ENCODE measurements around the gene RAI1.

RAI1 gene

DNA sequence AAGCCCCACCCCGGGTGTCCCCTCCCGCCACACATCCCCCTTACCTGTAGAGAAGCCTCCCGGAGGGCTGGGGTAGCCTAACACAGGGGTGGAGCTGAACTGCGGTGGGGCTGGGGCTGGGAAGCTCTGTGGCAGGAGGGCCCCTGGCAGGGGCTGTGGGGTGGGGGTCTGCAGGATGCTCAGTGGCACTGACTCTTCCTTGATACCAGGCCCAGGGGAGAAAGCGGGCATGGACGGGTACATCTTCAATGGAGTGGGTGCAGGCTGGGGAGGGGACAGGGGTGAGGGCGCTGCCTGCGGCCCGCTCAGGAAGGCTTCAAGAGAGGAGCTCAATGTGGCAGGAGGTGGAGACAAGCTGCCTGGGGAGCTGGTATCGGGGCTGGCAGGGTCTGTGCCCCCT lies 138.8 kb downstream of the RAI1 start:
- Histone ChIP-seq H3K27ac (ENCODE audit: low read depth, low read length) (peak overlapping the region; percentile 81), H3K4me3 (ENCODE audit: low read depth in 1 of 5, low read length in 5 of 5) (peak overlapping the region in 1 of 5 donors; percentile 75), H3K4me1 (ENCODE audit: control insufficient read depth in 5 of 5, insufficient read depth in 5 of 5, low read length in 5 of 5) (peaks cover 19 to 96% (median 81%) of the 10 kb centered on the region in 5 donors), H3K9me3 (ENCODE audit: control insufficient read depth in 5 of 5, low read length in 5 of 5) (no peaks in the 10 kb centered on the region), H3K27me3 (ENCODE audit: control insufficient read depth in 5 of 5, insufficient read depth in 4 of 5, low read length in 5 of 5) (no peaks in the 10 kb centered on the region), H3K9ac (ENCODE audit: low read length in 5 of 5) (peak overlapping the region in 2 of 5 donors; percentile 2 to 31), H3K36me3 (ENCODE audit: control insufficient read depth in 5 of 5, insufficient read depth in 5 of 5, low read length in 5 of 5) (peaks cover 0 to 54% (median 50%) of the 10 kb centered on the region in 5 donors)

GRCh38 chr17:17820463-17821158 lies 139.4 kb downstream of the RAI1 start:
- Histone ChIP-seq H3K27me3 (ENCODE audit: control insufficient read depth in 5 of 5, insufficient read depth in 4 of 5, low read length in 5 of 5) (no peaks in the 10 kb centered on the region), H3K9ac (ENCODE audit: low read length in 5 of 5) (peak overlapping the region in 3 of 5 donors; percentile 31 to 70 (median 65)), H3K4me3 (ENCODE audit: low read depth in 1 of 5, low read length in 5 of 5) (peak overlapping the region in 4 of 5 donors; percentile 70 to 91 (median 76)), H3K27ac (ENCODE audit: low read depth, low read length) (peak overlapping the region; percentile 81), H3K36me3 (ENCODE audit: control insufficient read depth in 5 of 5, insufficient read depth in 5 of 5, low read length in 5 of 5) (peaks cover 0 to 48% (median 45%) of the 10 kb centered on the region in 5 donors), H3K4me1 (ENCODE audit: control insufficient read depth in 5 of 5, insufficient read depth in 5 of 5, low read length in 5 of 5) (peaks cover 18 to 95% (median 81%) of the 10 kb centered on the region in 5 donors), H3K9me3 (ENCODE audit: control insufficient read depth in 5 of 5, low read length in 5 of 5) (no peaks in the 10 kb centered on the region)

GRCh38 chr17:17822189-17822588 lies 140.9 kb downstream of the RAI1 start:
- Histone ChIP-seq H3K4me1 (ENCODE audit: control insufficient read depth in 5 of 5, insufficient read depth in 5 of 5, low read length in 5 of 5) (peaks cover 17 to 93% (median 82%) of the 10 kb centered on the region in 5 donors), H3K27ac (ENCODE audit: low read depth, low read length) (peak overlapping the region; percentile 81), H3K36me3 (ENCODE audit: control insufficient read depth in 5 of 5, insufficient read depth in 5 of 5, low read length in 5 of 5) (peaks cover 0 to 38% (median 30%) of the 10 kb centered on the region in 5 donors), H3K27me3 (ENCODE audit: control insufficient read depth in 5 of 5, insufficient read depth in 4 of 5, low read length in 5 of 5) (no peaks in the 10 kb centered on the region), H3K9ac (ENCODE audit: low read length in 5 of 5) (peak overlapping the region in 3 of 5 donors; percentile 46 to 79 (median 65)), H3K9me3 (ENCODE audit: control insufficient read depth in 5 of 5, low read length in 5 of 5) (no peaks in the 10 kb centered on the region), H3K4me3 (ENCODE audit: low read depth in 1 of 5, low read length in 5 of 5) (peak overlapping the region; percentile 56 to 91 (median 75))

GRCh38 chr17:17822616-17823015 lies 141.4 kb downstream of the RAI1 start:
- Histone ChIP-seq H3K27ac (ENCODE audit: low read depth, low read length) (peak overlapping the region; percentile 81), H3K9me3 (ENCODE audit: control insufficient read depth in 5 of 5, low read length in 5 of 5) (no peaks in the 10 kb centered on the region), H3K27me3 (ENCODE audit: control insufficient read depth in 5 of 5, insufficient read depth in 4 of 5, low read length in 5 of 5) (no peaks in the 10 kb centered on the region), H3K4me1 (ENCODE audit: control insufficient read depth in 5 of 5, insufficient read depth in 5 of 5, low read length in 5 of 5) (peaks cover 17 to 92% (median 82%) of the 10 kb centered on the region in 5 donors), H3K9ac (ENCODE audit: low read length in 5 of 5) (peak overlapping the region in 3 of 5 donors; percentile 30 to 79 (median 46)), H3K36me3 (ENCODE audit: control insufficient read depth in 5 of 5, insufficient read depth in 5 of 5, low read length in 5 of 5) (peaks cover 0 to 37% (median 26%) of the 10 kb centered on the region in 5 donors), H3K4me3 (ENCODE audit: low read depth in 1 of 5, low read length in 5 of 5) (peak overlapping the region; percentile 56 to 91 (median 75))

DNA sequence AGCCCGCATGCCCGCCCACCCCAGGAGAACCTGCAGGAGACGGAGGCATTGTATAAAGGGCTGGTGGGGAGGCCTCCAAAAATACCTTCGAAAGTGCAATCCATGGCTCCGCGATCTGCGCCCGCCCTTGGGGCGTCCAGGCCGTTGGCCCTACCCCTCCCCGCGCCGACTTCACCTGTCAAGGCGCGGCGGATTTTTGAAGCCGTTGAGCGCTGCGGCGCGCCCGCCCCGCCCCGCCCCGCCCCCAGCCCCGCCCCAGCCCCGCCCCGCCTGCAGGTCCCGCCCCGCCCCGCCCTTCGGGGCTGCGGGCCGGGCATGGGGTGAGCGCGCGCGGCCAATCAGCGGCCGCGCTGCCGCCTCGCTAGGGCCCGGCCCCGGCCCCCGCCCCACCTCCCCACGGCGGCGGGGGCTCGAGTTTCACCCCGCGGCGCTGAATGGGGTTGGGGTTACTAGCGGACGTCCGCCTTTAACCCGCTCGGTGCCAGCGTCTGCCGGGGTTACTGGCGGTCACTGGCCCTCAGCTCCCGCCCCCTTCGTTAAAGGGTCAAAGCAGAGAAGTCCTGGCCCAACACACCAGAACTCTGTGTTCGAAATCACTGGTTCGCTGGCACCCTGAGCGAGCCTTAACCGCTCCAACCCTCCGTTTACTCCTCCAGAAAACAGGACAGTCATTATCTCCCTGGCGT lies 142.3 kb downstream of the RAI1 start:
- H3K27ac ChIP-seq (ENCODE audit: low read depth, low read length): peak overlapping the region; percentile 86
- peaks cover 16 to 84% (median 73%) of the 10 kb centered on the region in 5 donors for H3K4me1 ChIP-seq (ENCODE audit: control insufficient read depth in 5 of 5, insufficient read depth in 5 of 5, low read length in 5 of 5)
- H3K9ac ChIP-seq (ENCODE audit: low read length in 5 of 5): peak overlapping the region in 4 of 5 donors; percentile 14 to 79 (median 64)
- H3K4me3 ChIP-seq (ENCODE audit: low read depth in 1 of 5, low read length in 5 of 5): peak overlapping the region; percentile 65 to 91 (median 75)
- no peaks in the 10 kb centered on the region for H3K27me3 ChIP-seq (ENCODE audit: control insufficient read depth in 5 of 5, insufficient read depth in 4 of 5, low read length in 5 of 5)
- H3K9me3 ChIP-seq (ENCODE audit: control insufficient read depth in 5 of 5, low read length in 5 of 5): no peaks in the 10 kb centered on the region
- peaks cover 0 to 28% (median 18%) of the 10 kb centered on the region in 5 donors for H3K36me3 ChIP-seq (ENCODE audit: control insufficient read depth in 5 of 5, insufficient read depth in 5 of 5, low read length in 5 of 5)

- peak overlapping the region; percentile 49 to 70 (median 65) for H3K4me3 ChIP-seq (ENCODE audit: low read depth in 1 of 5, low read length in 5 of 5)
- H3K27ac ChIP-seq (ENCODE audit: low read depth, low read length): peak overlapping the region; percentile 86
- no peaks in the 10 kb centered on the region for H3K27me3 ChIP-seq (ENCODE audit: control insufficient read depth in 5 of 5, insufficient read depth in 4 of 5, low read length in 5 of 5)
- peaks cover 0 to 21% (median 12%) of the 10 kb centered on the region in 5 donors for H3K36me3 ChIP-seq (ENCODE audit: control insufficient read depth in 5 of 5, insufficient read depth in 5 of 5, low read length in 5 of 5)
- no peaks in the 10 kb centered on the region for H3K9me3 ChIP-seq (ENCODE audit: control insufficient read depth in 5 of 5, low read length in 5 of 5)
- peaks cover 16 to 77% (median 66%) of the 10 kb centered on the region in 5 donors for H3K4me1 ChIP-seq (ENCODE audit: control insufficient read depth in 5 of 5, insufficient read depth in 5 of 5, low read length in 5 of 5)
- peak overlapping the region in 4 of 5 donors; percentile 14 to 70 (median 63) for H3K9ac ChIP-seq (ENCODE audit: low read length in 5 of 5)
These were observed 143.0 kb downstream of the RAI1 start for GRCh38 chr17:17824119-17824782.

- H3K4me3 ChIP-seq (ENCODE audit: low read depth in 1 of 5, low read length in 5 of 5): peak overlapping the region in 3 of 5 donors; percentile 29 to 65 (median 39)
- no peaks in the 10 kb centered on the region for H3K9me3 ChIP-seq (ENCODE audit: control insufficient read depth in 5 of 5, low read length in 5 of 5)
- peaks cover 0 to 14% (median 6%) of the 10 kb centered on the region in 5 donors for H3K36me3 ChIP-seq (ENCODE audit: control insufficient read depth in 5 of 5, insufficient read depth in 5 of 5, low read length in 5 of 5)
- H3K9ac ChIP-seq (ENCODE audit: low read length in 5 of 5): peak overlapping the region in 1 of 5 donors; percentile 54
- peak overlapping the region; percentile 86 for H3K27ac ChIP-seq (ENCODE audit: low read depth, low read length)
- H3K4me1 ChIP-seq (ENCODE audit: control insufficient read depth in 5 of 5, insufficient read depth in 5 of 5, low read length in 5 of 5): peaks cover 16 to 69% (median 59%) of the 10 kb centered on the region in 5 donors
- H3K27me3 ChIP-seq (ENCODE audit: control insufficient read depth in 5 of 5, insufficient read depth in 4 of 5, low read length in 5 of 5): no peaks in the 10 kb centered on the region
These were observed 143.7 kb downstream of the RAI1 start for GRCh38 chr17:17824783-17825614.

DNA sequence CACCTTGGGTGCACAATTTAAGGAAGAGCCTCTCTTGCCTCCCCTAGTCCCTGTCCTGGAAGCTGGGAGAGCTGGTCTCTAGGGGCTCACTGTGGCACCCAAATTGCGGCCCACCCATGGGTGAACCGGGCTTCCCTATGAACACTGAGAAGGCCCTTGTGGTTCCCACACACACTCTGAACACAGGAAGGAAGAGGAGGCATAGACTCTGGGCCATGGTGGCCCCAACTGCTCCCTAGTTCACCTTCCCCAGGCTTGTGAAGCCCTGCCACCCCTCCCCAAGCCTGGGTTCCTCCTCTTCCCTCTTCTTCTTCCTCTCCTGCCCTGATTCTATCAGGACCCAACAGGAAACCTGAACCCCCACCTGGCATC lies 145.1 kb downstream of the RAI1 start:
- peaks cover 0 to 8% (median 0%) of the 10 kb centered on the region in 5 donors for H3K36me3 ChIP-seq (ENCODE audit: control insufficient read depth in 5 of 5, insufficient read depth in 5 of 5, low read length in 5 of 5)
- peaks cover 16 to 63% (median 56%) of the 10 kb centered on the region in 5 donors for H3K4me1 ChIP-seq (ENCODE audit: control insufficient read depth in 5 of 5, insufficient read depth in 5 of 5, low read length in 5 of 5)
- H3K27ac ChIP-seq (ENCODE audit: low read depth, low read length): no peak overlapping the region
- H3K9ac ChIP-seq (ENCODE audit: low read length in 5 of 5): no peak overlapping the region
- no peaks in the 10 kb centered on the region for H3K9me3 ChIP-seq (ENCODE audit: control insufficient read depth in 5 of 5, low read length in 5 of 5)
- no peak overlapping the region for H3K4me3 ChIP-seq (ENCODE audit: low read depth in 1 of 5, low read length in 5 of 5)
- no peaks in the 10 kb centered on the region for H3K27me3 ChIP-seq (ENCODE audit: control insufficient read depth in 5 of 5, insufficient read depth in 4 of 5, low read length in 5 of 5)

Data from subcutaneous abdominal adipose tissue (tissue), 5 donors.